IMR-90 (cell line): ENCODE data around the gene GNA14. TPM values are rescaled to one million over a fixed set of nuclear protein-coding genes. Genes with fewer than 3 reads are reported as not detected.

Source experiments
- ATAC-seq: fragments of 200-7000 bp; cut with Tn5 transposase; 2 replicates; pipeline ENCODE4 v1.9.1; 2020; ENCODE audit warnings: low read depth, mild to moderate bottlenecking, moderate library complexity
- BruUV-seq: library from RNA; stranded (reverse); fragments of 400-500 nt; replicated peaks from 2 replicates; lab custom pipeline; 2021; lab: Mats Ljungman, UMichigan
- CTCF ChIA-PET: fragments of 300-600 bp; formaldehyde crosslinking; extraction: SDS; loops from one replicate; lab custom pipeline; 2021; ENCODE audit warnings: antibody characterized with exemption; lab: Yijun Ruan, JAX
- POLR2A ChIA-PET: fragments of 300-600 bp; sonication (Branson Sonifier 250); formaldehyde crosslinking; loops from one replicate; lab custom pipeline; 2022; ENCODE audit warnings: antibody characterized with exemption; ENCODE audit not compliant: unreplicated experiment; lab: Charles Lee
- DNase-seq: peaks from one replicate; pipeline ENCODE4 v3.0.0; 2013
- H2AFZ ChIP-seq: replicated peaks from 2 replicates; pipeline ENCODE3; 2013; ENCODE audit warnings: low read length, mild to moderate bottlenecking; ENCODE audit not compliant: poor library complexity
- H2AK5ac ChIP-seq: 2 replicates; pipeline ENCODE4 v1.6.1; 2013; ENCODE audit warnings: low read depth, low read length, inconsistent platforms
- H2AK9ac ChIP-seq: replicated peaks from 2 replicates; pipeline ENCODE3; 2013; ENCODE audit warnings: mild to moderate bottlenecking, low read depth, low read length, moderate library complexity; ENCODE audit not compliant: poor library complexity
- H2BK120ac ChIP-seq: 2 replicates; pipeline ENCODE4 v1.6.1; 2013; ENCODE audit warnings: low read depth, low read length, inconsistent platforms
- H2BK15ac ChIP-seq: 3 replicates; pipeline ENCODE4 v1.6.1; 2013; ENCODE audit warnings: low read depth, low read length, inconsistent platforms
- H2BK20ac ChIP-seq: 2 replicates; pipeline ENCODE4 v1.6.1; 2013; ENCODE audit warnings: low read depth, mild to moderate bottlenecking, inconsistent platforms, low read length, moderate library complexity
- H2BK5ac ChIP-seq: 2 replicates; pipeline ENCODE4 v1.6.1; 2013; ENCODE audit warnings: mild to moderate bottlenecking, low read depth, low read length, inconsistent platforms; ENCODE audit not compliant: poor library complexity, severe bottlenecking
- H3K14ac ChIP-seq: replicated peaks from 2 replicates; pipeline ENCODE4 v1.6.1; 2013; ENCODE audit warnings: low read depth, low read length, inconsistent platforms
- H3K18ac ChIP-seq: 2 replicates; pipeline ENCODE4 v1.6.1; 2013; ENCODE audit warnings: low read depth, low read length, control low read depth
- H3K23ac ChIP-seq: 2 replicates; pipeline ENCODE4 v1.6.1; 2013; ENCODE audit warnings: low read depth, low read length, inconsistent platforms
- H3K27ac ChIP-seq: 2 replicates; pipeline ENCODE4 v1.5.1; 2013; ENCODE audit warnings: mild to moderate bottlenecking, control low read depth, low read length; ENCODE audit not compliant: insufficient read depth
- H3K27me3 ChIP-seq: 2 replicates; pipeline ENCODE4 v1.6.1; 2013; ENCODE audit warnings: low read length; ENCODE audit not compliant: control insufficient read depth, insufficient read depth
- H3K36me3 ChIP-seq: 2 replicates; pipeline ENCODE4 v1.6.1; 2013; ENCODE audit warnings: low read length, mixed read lengths; ENCODE audit not compliant: control insufficient read depth, insufficient read depth
- H3K4ac ChIP-seq: 2 replicates; pipeline ENCODE4 v1.6.1; 2013; ENCODE audit warnings: low read depth, low read length, inconsistent platforms
- H3K4me1 ChIP-seq: 2 replicates; pipeline ENCODE4 v1.6.1; 2013; ENCODE audit warnings: low read length, mixed read lengths; ENCODE audit not compliant: control insufficient read depth, insufficient read depth
- H3K4me2 ChIP-seq: 2 replicates; pipeline ENCODE4 v1.6.1; 2013; ENCODE audit warnings: low read depth, mild to moderate bottlenecking, control low read depth, low read length, moderate library complexity
- H3K4me3 ChIP-seq: 2 replicates; pipeline ENCODE4 v1.5.1; 2013; ENCODE audit warnings: low read depth, mild to moderate bottlenecking, control low read depth, low read length, moderate library complexity; ENCODE audit not compliant: insufficient read depth
- H3K56ac ChIP-seq: 2 replicates; pipeline ENCODE4 v1.6.1; 2013; ENCODE audit warnings: low read length, inconsistent platforms; ENCODE audit not compliant: insufficient read depth; ENCODE audit errors: extremely low read depth
- H3K79me1 ChIP-seq, 2 experiments: 2 replicates each; pipeline ENCODE4 v1.6.1; 2013; ENCODE audit warnings: low read length in 2 of 2, inconsistent platforms in 1 of 2, low read depth in 1 of 2
- H3K9ac ChIP-seq: 2 replicates; pipeline ENCODE4 v1.6.1; 2013; ENCODE audit warnings: low read depth, low read length, control low read depth
- H3K9me1 ChIP-seq: 2 replicates; pipeline ENCODE4 v1.6.1; 2013; ENCODE audit warnings: low read length, inconsistent platforms; ENCODE audit not compliant: insufficient read depth
- H3K9me3 ChIP-seq: 2 replicates; pipeline ENCODE4 v1.6.1; 2013; ENCODE audit warnings: low read length; ENCODE audit not compliant: control insufficient read depth, insufficient read depth
- H4K20me1 ChIP-seq: 2 replicates; pipeline ENCODE4 v1.6.1; 2013; ENCODE audit warnings: low read length, inconsistent platforms; ENCODE audit not compliant: insufficient read depth
- H4K5ac ChIP-seq: 2 replicates; pipeline ENCODE4 v1.6.1; 2013; ENCODE audit warnings: mild to moderate bottlenecking, low read depth, low read length, control low read depth
- H4K8ac ChIP-seq, 2 experiments: 2 replicates each; pipeline ENCODE4 v1.6.1; 2013; ENCODE audit warnings: low read depth in 2 of 2, low read length in 2 of 2, control low read depth in 1 of 2, inconsistent platforms in 1 of 2
- H4K91ac ChIP-seq: 2 replicates; pipeline ENCODE4 v1.6.1; 2013; ENCODE audit warnings: low read depth, low read length, inconsistent platforms; ENCODE audit not compliant: insufficient read depth
- BHLHE40 ChIP-seq: fragments of 150-350 bp; IDR thresholded peaks from 2 replicates; pipeline ENCODE4 v1.6.1; 2016; ENCODE audit warnings: mild to moderate bottlenecking, low read depth, low read length
- CEBPB ChIP-seq: IDR thresholded peaks from 2 replicates; pipeline ENCODE4 v1.6.1; 2012; ENCODE audit warnings: low read depth, low read length, improper control_type of control experiment
- CHD1 ChIP-seq: IDR thresholded peaks from 2 replicates; pipeline ENCODE4 v1.6.1; 2012; ENCODE audit warnings: low read depth, low read length, improper control_type of control experiment
- CTCF ChIP-seq: conservative IDR thresholded peaks from 2 replicates; pipeline ENCODE4 v1.5.1; 2012; ENCODE audit warnings: mild to moderate bottlenecking, low read depth, low read length, improper control_type of control experiment
- ELK1 ChIP-seq: fragments of 150-350 bp; IDR thresholded peaks from 2 replicates; pipeline ENCODE4 v1.6.1; 2016; ENCODE audit warnings: low read depth, mild to moderate bottlenecking, low read length, moderate library complexity, borderline replicate concordance
- FOS ChIP-seq: fragments of 150-350 bp; IDR thresholded peaks from 2 replicates; pipeline ENCODE4 v1.6.1; 2016; ENCODE audit warnings: low read depth, low read length
- MAFK ChIP-seq: IDR thresholded peaks from 2 replicates; pipeline ENCODE4 v1.6.1; 2012; ENCODE audit warnings: low read depth, low read length, improper control_type of control experiment
- MXI1 ChIP-seq: IDR thresholded peaks from 2 replicates; pipeline ENCODE4 v1.6.1; 2012; ENCODE audit warnings: low read depth, mild to moderate bottlenecking, low read length, moderate library complexity, borderline replicate concordance
- NFE2L2 ChIP-seq: fragments of 150-350 bp; IDR thresholded peaks from 2 replicates; pipeline ENCODE4 v1.6.1; 2016; ENCODE audit warnings: low read depth, mild to moderate bottlenecking, low read length
- POLR2A ChIP-seq: IDR thresholded peaks from 2 replicates; pipeline ENCODE4 v1.6.1; 2012; ENCODE audit warnings: mild to moderate bottlenecking, low read depth, low read length
- RAD21 ChIP-seq: IDR thresholded peaks from 2 replicates; pipeline ENCODE4 v1.6.1; 2012; ENCODE audit warnings: low read length, improper control_type of control experiment
- RCOR1 ChIP-seq: IDR thresholded peaks from 2 replicates; pipeline ENCODE4 v1.6.1; 2012; ENCODE audit warnings: mild to moderate bottlenecking, low read length, improper control_type of control experiment; ENCODE audit not compliant: insufficient replicate concordance
- RFX5 ChIP-seq: IDR thresholded peaks from 2 replicates; pipeline ENCODE4 v1.8.0; 2012; ENCODE audit warnings: low read depth, mild to moderate bottlenecking, low read length, moderate library complexity
- SMC3 ChIP-seq: fragments of 150-350 bp; IDR thresholded peaks from 2 replicates; pipeline ENCODE4 v1.6.1; 2016; ENCODE audit warnings: low read depth, mild to moderate bottlenecking, antibody characterized with exemption, low read length, moderate library complexity
- WGBS, 2 experiments: methylation state at CpG; one replicate each; pipeline versions ENCODE4 v1.1.5 to v1.1.7; 2013; ENCODE audit warnings: missing lambda C conversion rate in 2 of 2; ENCODE audit not compliant: insufficient read length in 1 of 2; ENCODE audit errors: extremely low coverage in 2 of 2; 5-methylcytosine and 5-hydroxymethylcytosine counted together
- dilution Hi-C: fragments of 300-500 bp; cut with HindIII; formaldehyde crosslinking; loops from one replicate; pipeline ENCODE4 v1.14.3; 2018; ENCODE audit warnings: low sequenced_read_pairs; ENCODE audit not compliant: unreplicated experiment
- in situ Hi-C: fragments of 300-500 bp; cut with MboI; formaldehyde crosslinking; loops from 3 replicates; pipeline ENCODE4 v1.14.3; 2019; ENCODE audit warnings: low sequenced_read_pairs, inconsistent platforms, mixed read lengths
- intact Hi-C: fragments of 100-400 bp; cut with micrococcal nuclease; formaldehyde crosslinking; loops from 2 replicates; pipeline ENCODE4 v1.10.0; 2022
- polyA plus RNA-seq, 3 experiments: library from polyadenylated mRNA; depleted of rRNA; stranded (reverse); fragments of >200 nt; gene quantifications; 2 replicates each; pipeline ENCODE4 v1.2.3, GENCODE V29; 2012; ENCODE audit warnings: low replicate concordance in 1 of 3
- total RNA-seq: library from RNA; depleted of rRNA; stranded (reverse); fragments of >200 nt; gene quantifications from 2 replicates; pipeline ENCODE4 v1.2.3, GENCODE V29; 2012

GNA14 gene
- total and polyA plus RNA-seq, 2 of the 4 experiments (the other 2 are of a cell fraction): under 0.01 to 0.03 TPM

GRCh38 chr9:77597057-77597456, 51.1 kb downstream of the GNA14 start:
- Histone ChIP-seq H2BK120ac (no peak overlapping the region), H2AFZ (no peak overlapping the region), H2AK9ac (no peak overlapping the region), H2BK20ac (no peak overlapping the region), H3K9me3 (no peaks in the 10 kb centered on the region), H2BK15ac (no peak overlapping the region), H3K4me3 (no peak overlapping the region), H3K79me1 (no peaks in the 10 kb centered on the region), H3K4me2 (no peak overlapping the region), H3K9ac (no peak overlapping the region), H3K27me3 (peaks cover 2% of the 10 kb centered on the region; the same call in 1 of the 2 replicates), H3K18ac (no peak overlapping the region), H2AK5ac (no peak overlapping the region), H2BK5ac (no peak overlapping the region), H3K36me3 (no peaks in the 10 kb centered on the region), H3K56ac (no peak overlapping the region), H3K14ac (no peak overlapping the region), H3K4me1 (no peaks in the 10 kb centered on the region), H4K20me1 (no peaks in the 10 kb centered on the region), H4K8ac (no peak overlapping the region), H3K27ac (no peak overlapping the region), H3K23ac (no peak overlapping the region; the same call in 1 of the 2 replicates), H4K91ac (no peak overlapping the region), H3K9me1 (no peaks in the 10 kb centered on the region), H4K5ac (no peak overlapping the region), H3K4ac (no peak overlapping the region)
- dilution Hi-C loops (no loop called here), in situ Hi-C loops (no loop called here), intact Hi-C loops (no loop called here)
- no TSS peak for BruUV-seq
- WGBS, 2 experiments: 50% methylated on average over 1 of the region's 3 CpGs; no CpG with 5 or more reads in 1 of the 2 experiments
- ATAC-seq (no peak), DNase-seq (no peak)
- TF ChIP-seq CTCF (no peak), POLR2A (no peak), FOS (no peak), ELK1 (no peak), NFE2L2 (no peak), MXI1 (no peak), RFX5 (no peak), RAD21 (no peak), CEBPB (no peak), RCOR1 (no peak), CHD1 (no peak), SMC3 (no peak), BHLHE40 (no peak), MAFK (no peak)
- ChIA-PET CTCF (interaction anchor here (0.9 kb wide), 1 partner anchor 17 kb away, joined by 5 read pairs; no protein-coding TSS in a partner anchor), POLR2A (no interaction called here)
